ENCODE measurements around the gene LRIG1. TPM values are rescaled to one million over a fixed set of nuclear protein-coding genes. Genes with fewer than 3 reads are reported as not detected.

The LRIG1 gene
- total RNA-seq, 4 donors from 2014 or later = 44.2 to 96.2 (median 57.6) TPM

DNA sequence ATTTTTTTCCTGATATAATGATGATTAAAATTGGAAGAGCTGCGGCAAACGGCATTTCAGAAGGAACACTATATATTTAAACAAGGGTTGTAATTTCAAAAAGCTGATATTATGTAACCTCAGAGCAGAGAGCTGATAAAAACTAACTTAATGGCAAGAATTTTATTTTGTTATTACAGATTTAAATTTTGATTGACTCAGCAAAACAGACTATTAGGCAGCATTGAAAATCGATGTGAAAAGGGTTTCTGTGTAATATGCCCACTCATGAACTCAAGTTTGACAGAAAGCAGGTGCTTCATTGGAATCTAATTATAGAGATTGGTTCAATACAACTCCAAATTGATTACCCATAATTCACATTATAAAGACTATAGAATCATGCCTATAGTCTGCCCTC, 24.9 kb upstream of the LRIG1 start:
- ATAC-seq (ENCODE audit: low FRiP score) = no peak
- TF ChIP-seq, protein P1, sequence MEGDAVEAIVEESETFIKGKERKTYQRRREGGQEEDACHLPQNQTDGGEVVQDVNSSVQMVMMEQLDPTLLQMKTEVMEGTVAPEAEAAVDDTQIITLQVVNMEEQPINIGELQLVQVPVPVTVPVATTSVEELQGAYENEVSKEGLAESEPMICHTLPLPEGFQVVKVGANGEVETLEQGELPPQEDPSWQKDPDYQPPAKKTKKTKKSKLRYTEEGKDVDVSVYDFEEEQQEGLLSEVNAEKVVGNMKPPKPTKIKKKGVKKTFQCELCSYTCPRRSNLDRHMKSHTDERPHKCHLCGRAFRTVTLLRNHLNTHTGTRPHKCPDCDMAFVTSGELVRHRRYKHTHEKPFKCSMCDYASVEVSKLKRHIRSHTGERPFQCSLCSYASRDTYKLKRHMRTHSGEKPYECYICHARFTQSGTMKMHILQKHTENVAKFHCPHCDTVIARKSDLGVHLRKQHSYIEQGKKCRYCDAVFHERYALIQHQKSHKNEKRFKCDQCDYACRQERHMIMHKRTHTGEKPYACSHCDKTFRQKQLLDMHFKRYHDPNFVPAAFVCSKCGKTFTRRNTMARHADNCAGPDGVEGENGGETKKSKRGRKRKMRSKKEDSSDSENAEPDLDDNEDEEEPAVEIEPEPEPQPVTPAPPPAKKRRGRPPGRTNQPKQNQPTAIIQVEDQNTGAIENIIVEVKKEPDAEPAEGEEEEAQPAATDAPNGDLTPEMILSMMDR (IDR thresholded peaks at IDR 0.05) = no peak
- DNase-seq (ENCODE audit: low spot score) = no peak

DNA sequence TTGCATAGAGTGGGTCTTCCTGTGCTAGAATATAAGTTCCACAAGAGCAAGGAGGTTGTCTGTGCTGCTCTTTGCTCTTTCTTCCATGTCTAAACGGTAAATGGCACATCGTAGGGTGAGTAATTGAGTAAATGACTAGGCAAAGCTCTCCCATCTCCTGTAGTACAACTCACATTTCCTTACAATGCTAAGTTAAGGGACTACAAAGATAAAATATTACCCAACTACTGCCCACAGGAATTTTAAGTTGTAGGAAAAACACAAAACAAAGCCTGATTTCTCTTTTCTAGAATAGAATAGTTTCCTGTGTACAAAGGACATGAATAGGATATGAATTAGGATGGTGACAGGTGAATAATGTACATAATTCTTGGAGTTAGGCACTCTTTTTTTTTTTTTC, 19.9 kb upstream of the LRIG1 start:
- DNase-seq (ENCODE audit: low spot score) = no peak
- no peak for ATAC-seq (ENCODE audit: low FRiP score)
- TF ChIP-seq, protein P1 (IDR thresholded peaks at IDR 0.05) = no peak

DNA sequence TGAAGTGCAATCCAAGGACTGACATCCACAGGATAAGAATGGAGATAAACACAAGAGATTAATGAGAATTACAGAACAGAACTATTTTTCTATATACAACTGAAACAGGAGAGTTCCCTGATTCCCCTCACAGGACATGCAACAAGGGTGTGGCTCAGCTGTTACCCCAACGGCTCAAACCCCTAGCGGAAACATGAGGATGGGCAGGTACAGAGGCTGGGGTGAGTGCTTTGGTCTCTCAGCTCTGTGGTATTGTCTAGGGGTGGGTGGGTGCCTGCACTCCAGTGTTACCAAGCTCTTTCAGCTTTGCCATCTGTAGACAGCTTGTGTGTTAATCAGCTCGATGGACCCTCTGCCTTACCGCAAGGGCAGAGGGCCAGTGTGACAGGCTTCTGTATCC, 17.8 kb upstream of the LRIG1 start:
- no peak for ATAC-seq (ENCODE audit: low FRiP score)
- DNase-seq (ENCODE audit: low spot score) = no peak
- TF ChIP-seq, protein P1 (IDR thresholded peaks at IDR 0.05) = no peak

DNA sequence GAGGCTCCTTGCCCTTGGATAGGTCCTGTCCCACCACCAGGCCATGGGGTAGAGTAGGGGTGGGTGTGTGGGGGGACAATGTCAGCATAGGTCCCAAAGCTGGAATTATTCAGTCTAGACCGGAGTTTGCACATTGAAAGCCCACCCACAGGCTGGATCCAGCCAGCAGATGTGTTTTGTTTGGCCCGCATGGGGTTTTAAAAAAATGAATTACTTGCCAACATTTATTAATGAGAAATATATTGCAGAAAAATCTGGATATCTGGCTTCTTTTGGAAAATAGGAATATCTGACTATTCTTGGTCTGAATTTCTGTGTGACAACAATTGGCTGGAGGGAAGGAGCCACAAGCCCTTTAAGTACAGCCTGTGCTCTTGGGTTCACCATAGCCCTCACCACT, 17.3 kb upstream of the LRIG1 start:
- DNase-seq (ENCODE audit: low spot score) (no peak), ATAC-seq (ENCODE audit: low FRiP score) (no peak)
- TF ChIP-seq, protein P1 (IDR thresholded peaks at IDR 0.05) = no peak

DNA sequence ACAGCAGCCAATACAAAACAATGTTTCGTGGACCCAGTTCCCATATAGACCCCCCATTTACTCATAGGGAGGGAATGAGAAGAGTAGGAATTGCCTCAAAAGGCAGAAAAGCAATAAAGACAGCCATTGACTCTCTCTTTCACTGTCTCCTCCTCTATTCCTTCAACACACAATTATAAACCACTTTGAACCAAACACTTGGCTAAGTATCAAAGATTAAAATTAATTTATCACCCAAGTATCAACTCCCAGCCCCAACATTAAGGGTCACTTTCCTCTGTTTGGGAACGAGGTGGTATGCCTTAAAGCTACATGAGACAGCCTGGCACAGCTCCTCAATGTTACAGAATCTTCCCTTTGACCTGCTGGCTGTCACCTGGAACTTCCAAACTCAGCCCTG, 16.4 kb upstream of the LRIG1 start:
- TF ChIP-seq, protein P1 (IDR thresholded peaks at IDR 0.05) = no peak
- DNase-seq (ENCODE audit: low spot score) (no peak), ATAC-seq (ENCODE audit: low FRiP score) (no peak)

DNA sequence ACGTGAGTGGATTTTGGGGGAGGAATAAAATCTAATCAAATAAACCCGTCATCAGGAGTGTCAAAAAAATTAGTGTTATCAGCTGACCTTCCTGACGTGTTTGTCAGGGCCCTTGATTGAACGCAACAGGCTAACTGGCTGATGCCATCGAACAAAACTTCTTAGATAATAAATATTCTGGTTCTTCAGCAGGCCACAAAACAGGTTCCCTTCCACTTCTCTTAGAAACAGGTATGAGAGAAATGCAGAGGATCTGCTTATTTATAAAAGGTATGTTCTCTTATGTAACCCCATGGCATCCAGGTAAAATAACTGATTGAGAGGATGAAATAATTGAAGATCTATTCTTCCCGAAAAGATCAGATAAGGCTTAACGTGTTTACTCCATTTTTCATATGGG, 7.6 kb upstream of the LRIG1 start:
- DNase-seq (ENCODE audit: low spot score) (no peak), ATAC-seq (ENCODE audit: low FRiP score) (no peak)
- TF ChIP-seq, protein P1 (IDR thresholded peaks at IDR 0.05) = no peak

DNA sequence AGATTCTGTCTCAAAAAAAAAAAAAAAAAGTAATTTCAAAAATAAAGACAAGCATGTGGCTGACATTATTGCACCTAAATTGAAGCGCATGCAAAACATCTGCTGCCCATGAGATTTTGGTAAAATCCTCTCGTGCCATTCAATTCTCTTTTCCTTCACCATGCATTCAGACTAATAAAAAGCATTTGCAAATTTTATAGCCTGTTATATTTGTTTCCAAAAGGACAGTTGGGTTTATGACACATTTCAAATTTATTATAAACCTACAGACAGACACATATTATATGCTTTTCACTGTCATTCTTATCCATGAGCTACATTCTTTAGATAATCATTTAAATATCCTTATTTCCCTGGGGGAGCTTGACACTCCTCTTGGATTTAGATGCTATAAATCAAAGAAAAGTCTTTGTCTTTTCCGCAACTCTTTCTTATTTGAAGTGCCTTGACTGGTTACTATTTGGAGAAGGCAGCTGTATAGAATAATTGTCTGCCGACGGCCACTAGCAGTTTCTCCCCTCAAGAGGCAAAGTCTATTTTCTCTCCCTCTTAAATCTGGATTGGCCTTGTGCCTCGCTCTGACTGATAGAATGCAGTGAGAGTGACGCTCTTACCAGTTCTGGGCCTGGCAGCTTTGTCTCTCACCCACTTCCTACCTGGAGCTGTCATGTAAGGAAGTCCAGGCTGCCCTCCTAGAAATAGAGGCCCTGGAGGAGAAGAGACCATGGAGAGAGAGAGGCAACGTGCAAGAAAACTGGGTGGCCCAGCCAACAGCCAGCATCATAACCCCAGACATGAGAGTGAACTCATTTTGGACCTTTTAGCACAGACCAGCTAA, 6.8 kb upstream of the LRIG1 start:
- ATAC-seq (ENCODE audit: low FRiP score) (no peak), DNase-seq (ENCODE audit: low spot score) (no peak)
- TF ChIP-seq, protein P1 (IDR thresholded peaks at IDR 0.05) = no peak

Data from omental fat pad (tissue), 4 donors.